GM21360 (cell line): ENCODE measurements around the gene THEM4.

Experiments
- ATAC-seq: cut with Tn5 transposase; IDR thresholded peaks from one replicate; pipeline ENCODE4 v1.9.1; 2021; ENCODE audit warnings: mild to moderate bottlenecking, moderate library complexity; ENCODE audit not compliant: unreplicated experiment

Gene THEM4

DNA sequence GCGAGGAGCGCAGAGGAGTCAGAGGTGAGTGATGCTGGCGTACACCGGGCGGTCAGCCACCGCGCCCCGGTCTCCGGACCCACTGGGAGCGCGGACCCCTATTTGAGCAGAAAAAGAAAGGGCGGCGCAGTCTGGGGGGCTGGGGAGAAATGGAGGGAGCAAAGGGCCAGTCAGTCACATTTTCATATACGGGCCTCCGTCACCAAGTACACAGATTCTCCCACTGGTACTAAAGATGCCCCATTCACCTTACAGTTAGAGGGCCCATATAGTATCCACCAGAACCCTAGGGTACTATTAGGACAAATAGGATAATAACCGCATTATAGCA, 70.3 kb downstream of the THEM4 start:
- no peak for ATAC-seq

DNA sequence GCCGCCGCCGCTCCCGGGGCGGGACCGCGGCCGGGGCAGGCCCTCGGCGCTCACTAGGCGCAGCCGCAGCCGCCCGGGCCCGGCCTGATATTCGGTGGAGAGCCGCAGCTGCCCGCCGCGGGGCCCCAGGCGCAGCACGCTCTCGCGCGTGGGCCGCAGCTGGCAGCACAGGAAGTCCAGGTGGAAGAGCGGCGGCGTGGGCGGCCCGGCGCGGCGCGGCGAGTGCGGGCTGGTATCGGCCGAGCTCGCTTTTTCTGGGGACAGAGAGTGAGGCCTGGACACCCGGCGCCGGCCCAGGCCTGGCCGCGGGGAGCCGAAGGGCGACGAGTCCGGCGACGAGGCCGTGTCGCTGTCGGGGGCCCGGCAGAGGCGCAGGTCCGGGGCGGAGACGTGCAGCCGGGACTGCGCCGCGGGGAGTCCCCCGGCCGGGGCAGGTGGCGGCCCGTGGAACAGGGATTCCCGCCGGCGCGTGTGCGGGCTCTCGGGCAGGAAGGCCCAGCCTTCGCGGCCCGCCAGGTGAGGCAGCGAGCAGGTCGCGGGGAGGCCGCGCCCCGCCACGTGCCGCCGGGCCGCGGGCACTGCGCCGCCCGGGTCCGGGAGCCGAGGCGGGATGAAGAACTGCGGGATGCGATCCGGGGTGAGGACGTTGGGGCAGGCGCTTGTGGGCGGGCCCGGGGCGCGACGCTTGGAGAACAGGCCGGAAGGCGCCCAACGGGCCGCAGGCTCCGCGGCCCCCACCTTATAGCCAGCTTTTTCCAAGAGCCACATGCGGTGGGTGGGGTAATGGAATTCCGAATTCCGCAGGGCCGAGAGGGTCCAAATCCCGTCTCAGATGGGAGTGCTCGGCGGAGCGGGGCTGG, 70.9 kb downstream of the THEM4 start:
- ATAC-seq, result no peak

DNA sequence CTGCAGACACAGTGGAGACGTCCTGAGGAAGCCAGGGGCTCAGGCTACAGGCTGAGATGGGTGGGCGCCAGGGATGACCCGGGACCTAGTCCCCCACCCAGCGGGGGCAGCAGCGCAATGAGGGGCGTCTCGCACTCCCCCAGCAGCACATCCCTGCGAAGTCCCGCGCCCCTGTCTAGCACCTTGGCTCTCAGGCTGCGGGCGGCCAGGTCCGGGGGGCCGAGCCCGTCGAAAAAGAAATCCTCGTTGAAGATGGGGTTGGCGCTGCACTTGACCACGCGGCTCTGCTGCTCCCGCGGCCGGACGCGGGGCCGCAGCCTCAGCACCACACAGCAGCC, 71.5 kb downstream of the THEM4 start:
- ATAC-seq, result no peak

DNA sequence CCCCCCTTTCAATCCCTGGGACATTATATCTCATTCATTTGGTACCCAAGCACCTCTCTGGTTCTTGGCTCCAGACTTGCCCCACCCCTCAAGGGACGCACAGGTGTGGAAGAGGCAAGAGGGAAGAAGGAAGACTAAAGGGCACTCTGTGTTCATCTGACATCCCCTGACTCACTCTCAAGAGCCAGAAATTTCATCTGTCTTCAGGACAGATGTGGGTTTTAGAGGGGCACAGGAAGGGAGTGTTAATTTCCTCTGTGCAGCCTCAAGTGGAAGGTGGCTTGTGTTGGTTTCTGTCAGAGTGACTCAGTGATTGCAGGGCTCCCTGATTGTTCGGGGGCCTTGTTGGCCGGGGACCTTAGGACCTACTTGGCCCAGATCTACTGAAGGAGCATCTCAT, 72.1 kb downstream of the THEM4 start:
- no peak for ATAC-seq

DNA sequence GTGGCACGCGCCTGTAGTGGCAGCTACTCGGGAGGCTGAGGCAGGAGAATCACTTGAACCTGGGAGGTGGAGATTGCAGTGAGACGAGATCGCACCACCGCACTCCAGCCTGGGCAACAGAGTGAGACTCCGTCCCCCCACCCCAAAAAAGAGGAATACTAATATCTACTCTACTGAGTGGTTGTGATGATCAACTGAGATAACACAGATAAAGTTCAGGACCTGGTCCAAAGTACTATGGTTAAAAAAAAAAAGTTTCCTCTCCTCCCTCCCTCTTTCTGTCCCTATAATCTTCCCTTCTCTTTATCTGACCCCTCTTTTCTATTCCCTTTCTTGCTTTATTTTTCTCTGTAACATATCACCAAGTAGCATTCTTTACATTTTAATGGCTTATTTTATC, 73.7 kb downstream of the THEM4 start:
- no peak for ATAC-seq

DNA sequence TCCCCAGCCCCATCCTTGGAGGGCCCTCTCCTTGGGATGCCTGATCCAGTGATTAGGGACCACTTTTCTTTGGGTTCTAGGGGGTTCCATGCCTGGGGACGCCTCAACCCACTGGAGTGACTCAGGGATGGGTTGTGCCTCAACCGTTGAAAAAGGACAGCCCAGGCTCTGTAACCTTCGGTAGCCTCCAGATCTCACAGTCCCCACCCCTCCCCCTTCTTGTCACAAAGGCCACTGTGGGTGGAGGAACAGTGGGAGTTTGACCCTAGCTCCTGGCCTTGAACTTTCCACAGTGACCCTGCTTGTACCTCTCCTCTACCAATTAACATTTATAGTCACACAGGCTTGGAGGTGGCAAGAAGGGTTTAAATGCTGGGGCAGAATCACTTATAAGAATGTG, 75.1 kb downstream of the THEM4 start:
- no peak for ATAC-seq

DNA sequence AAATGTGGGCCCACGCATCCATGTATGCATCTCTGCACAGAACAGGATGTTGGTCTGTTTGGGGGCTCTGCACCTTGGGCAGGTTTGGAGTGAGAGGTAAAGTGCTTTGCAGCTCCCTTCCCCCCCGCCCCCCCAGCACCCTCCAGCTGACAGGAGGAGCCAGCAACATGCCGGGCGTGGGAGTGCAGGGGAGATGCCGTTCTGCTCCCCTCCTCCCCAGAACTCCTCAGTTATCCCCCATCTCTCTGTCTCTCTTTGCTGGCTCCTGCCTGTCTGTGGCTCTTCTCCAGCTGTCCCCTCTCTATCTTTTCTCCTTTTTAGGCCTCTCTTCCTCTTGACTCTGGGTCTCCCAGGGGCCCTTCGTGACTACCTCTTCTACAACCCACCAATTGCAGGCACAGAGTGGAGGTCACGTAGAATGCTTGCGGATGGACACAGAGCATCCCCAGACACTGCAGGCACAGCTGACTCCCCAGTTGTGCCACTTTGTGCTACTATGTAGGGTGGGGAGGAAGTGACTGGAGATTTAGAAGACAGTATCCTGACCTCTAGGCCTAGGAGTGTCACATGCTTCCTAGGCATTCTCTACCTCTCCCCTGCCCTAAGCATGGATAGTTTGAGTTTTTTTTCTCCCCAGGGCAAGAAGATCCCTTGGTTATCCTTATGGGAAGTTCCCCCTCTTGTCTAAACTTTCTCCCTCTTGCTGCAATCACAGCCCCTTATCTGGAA, 76.0 kb downstream of the THEM4 start:
- ATAC-seq, result no peak

DNA sequence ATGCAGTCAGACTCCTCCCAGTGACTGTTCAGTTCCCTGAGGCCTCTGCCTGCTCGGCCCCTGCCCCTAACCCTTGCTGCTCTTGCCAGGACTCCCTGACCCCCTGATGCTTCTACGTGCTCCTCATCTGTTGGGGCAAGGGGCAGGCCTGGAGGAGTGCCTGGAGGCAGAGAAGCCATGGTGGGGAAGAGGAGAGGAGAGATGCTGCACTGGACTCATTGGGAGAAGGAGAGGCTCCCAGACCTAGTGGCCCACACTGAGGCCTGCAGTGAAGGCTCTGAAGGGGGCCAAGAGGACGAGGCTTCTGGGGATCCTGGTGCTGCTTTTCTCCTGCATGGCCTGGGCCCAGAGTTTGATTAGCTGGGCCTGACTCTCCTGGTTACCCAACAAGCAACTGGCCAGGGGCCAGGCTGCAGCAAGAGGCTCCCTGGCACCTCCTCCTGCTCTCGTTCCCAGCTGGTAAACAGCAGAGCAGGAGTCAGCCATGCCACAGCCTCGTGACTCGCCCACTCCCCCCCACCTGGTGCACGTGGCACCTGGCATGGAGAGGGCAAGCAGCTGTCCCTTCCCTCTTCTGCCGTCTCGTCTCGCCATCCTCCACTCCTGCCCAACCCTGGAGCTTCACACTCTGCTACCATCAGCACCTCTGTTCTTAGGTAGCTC, 76.9 kb downstream of the THEM4 start:
- ATAC-seq, result no peak

DNA sequence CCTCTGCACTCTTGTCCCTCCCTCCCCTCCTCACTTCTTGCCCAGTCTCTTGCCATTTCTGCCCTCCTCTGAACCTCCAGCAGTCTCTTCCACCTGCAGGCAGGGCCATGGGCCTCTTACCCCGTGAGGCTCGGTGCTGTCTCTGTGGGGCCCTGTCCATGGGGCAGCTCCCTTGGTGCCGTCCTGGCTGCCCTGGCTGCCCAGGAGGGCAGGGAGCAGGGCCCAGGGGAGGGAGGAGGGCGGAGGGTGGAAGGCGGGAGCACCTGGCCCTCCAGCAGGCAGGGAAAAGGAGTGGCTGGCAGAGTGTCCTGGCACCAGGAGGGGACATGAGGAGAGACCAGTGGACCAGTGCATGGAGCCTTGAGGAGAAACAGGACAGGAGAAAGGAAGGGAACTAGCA, 77.7 kb downstream of the THEM4 start, which contains the start of gene RORC:
TSS of gene RORC (minus strand) at position 198 of the 400 bp plus-strand sequence. CDS start at position 160, 38 bp downstream.
- ATAC-seq, result no peak

DNA sequence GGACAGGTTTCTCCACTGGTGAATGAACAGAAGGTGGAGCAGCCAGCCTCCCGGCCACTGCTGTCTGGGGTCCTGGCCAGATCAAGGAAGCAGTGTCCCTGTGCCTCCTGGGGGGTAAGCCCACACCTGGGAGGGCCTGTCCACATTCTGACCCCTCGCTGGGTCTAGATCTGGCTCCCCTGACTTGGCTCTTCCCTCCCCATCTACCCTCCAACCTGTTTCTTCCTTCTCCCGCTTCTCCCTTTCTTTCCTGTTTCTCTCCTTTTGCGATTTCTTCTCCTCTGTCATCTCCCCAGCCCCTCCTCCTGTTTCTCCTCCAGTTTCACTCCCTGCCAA, 78.1 kb downstream of the THEM4 start:
- ATAC-seq, result no peak

DNA sequence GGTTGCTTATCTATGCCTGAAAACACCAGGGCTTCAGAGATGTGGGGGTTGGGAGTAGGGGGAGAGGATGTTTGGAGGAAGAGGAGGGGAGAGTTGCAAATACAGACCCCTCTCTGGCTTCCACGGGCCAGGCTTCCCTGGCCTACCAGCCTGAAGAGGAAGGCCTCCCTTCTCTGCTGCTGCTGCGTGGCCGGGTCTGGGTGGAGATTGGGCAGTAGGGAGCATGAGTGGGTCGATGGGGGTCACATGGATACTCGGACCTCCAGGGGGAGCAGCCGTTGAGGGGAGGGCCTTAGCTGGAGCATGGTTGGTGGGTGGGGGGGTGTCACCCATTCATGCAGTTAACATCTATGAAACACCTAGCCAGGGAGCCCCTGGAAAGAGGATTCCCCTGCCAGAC, 79.3 kb downstream of the THEM4 start:
- no peak for ATAC-seq

DNA sequence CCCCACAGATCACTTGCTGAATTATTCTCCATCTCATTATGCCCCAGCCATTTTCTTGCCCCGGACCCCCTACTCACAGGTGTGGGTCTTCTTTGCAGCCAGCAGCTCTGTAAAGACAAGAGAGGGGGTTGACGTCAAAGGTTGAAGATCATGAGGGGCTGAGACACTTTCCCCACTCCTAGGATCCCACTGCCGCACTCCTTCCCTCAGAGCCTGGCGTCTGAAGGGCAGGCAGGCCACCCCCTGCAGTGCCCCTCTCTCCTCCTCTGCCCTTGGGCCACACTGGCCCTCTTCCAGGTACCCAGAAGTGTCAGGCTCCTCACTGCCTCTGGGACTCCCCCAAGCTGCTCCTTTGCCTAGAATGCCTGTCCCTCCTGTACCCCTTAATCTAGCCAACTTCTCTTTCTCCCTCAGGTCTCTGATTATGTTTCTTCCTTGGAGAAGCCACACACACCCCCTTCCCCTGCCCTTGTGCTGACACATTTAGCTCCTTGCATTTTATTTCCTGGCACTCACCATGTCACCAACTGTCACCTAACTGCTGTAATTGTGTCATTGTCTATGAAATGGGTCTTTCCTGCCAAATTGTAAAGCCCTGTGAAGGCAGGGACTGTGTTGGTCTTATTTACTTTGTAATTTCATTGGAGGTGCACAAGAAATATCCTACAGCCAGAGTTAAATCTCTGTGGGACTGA, 79.8 kb downstream of the THEM4 start:
- no peak for ATAC-seq

DNA sequence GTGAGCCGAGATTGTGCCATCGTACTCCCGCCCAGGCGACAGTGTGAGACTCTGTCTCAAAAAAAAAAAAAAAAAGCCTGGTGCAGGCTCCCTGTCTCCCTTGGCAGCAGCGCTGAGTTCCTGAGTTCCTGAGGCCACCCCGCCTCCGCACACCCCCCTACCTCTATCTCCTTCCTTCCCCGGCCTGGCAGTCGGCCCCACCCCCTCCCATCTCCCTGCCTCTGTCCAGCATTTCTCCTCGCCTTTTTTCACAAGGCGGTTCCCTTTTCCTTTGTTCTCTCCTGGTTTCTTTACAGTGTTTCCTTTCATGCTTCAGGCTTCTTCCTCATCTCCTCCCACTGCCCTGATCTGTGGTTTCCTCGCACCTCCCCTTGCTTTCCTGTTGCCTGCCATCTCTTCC, 80.4 kb downstream of the THEM4 start:
- ATAC-seq, result no peak

DNA sequence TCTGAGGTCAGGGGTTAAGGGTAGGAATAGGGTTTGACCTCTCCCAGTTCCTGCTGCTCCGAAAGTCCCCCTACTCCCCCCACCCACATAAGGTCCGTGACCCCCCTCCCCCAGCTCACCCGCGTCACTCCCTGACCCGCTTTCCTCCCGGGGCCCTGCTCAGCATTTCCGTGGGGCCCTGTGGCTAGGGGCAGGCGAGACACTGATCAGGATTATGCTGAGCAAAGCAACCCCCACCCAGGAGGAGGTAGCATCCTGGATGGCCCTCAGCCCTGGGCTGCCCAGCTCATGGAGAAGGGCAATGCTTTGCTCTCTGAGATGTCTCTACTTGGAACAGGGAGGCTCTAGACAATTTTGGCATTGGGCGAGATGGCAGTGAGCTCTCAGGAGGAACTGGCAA, 81.5 kb downstream of the THEM4 start:
- no peak for ATAC-seq

DNA sequence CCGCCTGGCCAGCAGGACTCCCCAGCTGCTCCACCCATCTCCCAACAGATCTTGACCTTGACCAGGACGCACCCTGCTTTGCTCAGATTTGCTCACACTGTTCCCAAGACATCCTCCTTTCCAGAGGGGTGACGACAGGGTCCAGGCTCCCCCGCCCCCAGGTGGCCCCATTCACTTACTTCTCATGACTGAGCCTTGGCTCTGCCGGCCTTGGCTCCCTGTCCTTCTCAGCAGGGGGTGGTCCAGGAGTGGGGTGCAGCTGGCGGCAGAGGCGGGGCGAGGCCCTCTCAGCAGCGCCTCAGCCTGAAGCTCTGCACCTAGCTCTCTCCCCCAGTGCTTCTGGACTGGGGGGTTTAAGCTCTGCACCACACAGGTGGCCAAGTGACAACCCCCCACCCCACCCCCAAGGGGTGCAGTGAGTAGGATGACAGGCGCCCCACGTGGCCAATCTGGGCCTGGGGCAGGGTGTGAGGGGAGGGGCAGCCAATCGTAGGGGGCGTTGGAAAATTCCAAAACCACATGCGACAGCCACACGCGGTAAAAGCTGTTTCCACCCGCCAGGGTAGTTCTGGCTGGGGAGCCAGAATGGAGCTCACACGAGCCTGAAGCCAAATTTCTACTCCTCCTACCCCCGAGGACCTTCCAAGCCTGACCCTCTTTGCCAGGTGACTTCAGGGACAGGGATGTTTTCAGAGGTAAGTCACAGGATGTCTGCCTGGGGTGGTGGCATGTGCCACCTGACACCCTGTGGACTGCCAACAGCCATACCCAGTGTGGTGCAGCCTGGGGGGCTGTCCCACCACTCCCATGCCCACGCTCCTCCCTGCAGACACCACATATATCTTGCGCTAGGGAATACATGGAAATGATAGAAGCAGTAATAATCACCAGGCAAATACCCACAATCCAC, 83.3 kb downstream of the THEM4 start:
- no peak for ATAC-seq

DNA sequence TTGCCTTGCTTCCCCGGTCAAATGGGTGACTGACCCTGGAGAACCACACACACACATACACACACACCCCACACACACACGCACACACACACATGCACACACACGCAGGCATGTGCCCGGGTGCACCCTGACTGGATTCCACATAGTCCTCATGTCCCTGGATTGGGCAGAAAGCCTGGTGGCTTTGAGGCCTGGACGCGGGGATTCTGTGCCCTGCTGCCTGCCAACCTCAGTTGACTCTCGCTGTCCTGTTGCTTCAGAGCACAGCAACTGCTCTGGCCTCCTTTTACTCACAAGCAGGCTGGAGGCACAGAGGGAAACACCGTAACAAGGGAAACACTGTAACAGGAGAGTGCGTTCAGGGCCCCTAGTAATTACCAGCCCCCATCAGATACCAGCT, 84.1 kb downstream of the THEM4 start:
- ATAC-seq, result no peak
